H1 (cell line): ENCODE results near the gene CD151.

Source experiments
- BCL11A ChIP-seq, 2 experiments: IDR thresholded peaks; one replicate each; pipeline ENCODE4 v1.6.1; 2011; ENCODE audit warnings: low read depth in 2 of 2, low read length in 2 of 2, mild to moderate bottlenecking in 2 of 2
- EZH2 ChIP-seq: fragments of 200-600 bp; sonication (generic); IDR thresholded peaks from 2 replicates; pipeline ENCODE4 v1.7.1; 2012; ENCODE audit warnings: low read depth, mild to moderate bottlenecking, moderate library complexity, low read length, inconsistent platforms; ENCODE audit not compliant: severe bottlenecking
- NRF1 ChIP-seq: IDR thresholded peaks from 2 replicates; pipeline ENCODE4 v1.6.1; 2011; ENCODE audit warnings: mild to moderate bottlenecking, low read depth, low read length, improper control_type of control experiment
- POLR2A ChIP-seq, 2 experiments: IDR thresholded peaks; 1 replicate in 1 of 2; 2 replicates in 1 of 2; pipeline ENCODE4 v1.6.1; 2011; ENCODE audit warnings: low read depth in 2 of 2, low read length in 2 of 2, mild to moderate bottlenecking in 2 of 2; ENCODE audit errors: control extremely low read depth in 1 of 2
- SP1 ChIP-seq: IDR thresholded peaks from 2 replicates; pipeline ENCODE4 v1.6.1; 2011; ENCODE audit warnings: low read depth, low read length

DNA sequence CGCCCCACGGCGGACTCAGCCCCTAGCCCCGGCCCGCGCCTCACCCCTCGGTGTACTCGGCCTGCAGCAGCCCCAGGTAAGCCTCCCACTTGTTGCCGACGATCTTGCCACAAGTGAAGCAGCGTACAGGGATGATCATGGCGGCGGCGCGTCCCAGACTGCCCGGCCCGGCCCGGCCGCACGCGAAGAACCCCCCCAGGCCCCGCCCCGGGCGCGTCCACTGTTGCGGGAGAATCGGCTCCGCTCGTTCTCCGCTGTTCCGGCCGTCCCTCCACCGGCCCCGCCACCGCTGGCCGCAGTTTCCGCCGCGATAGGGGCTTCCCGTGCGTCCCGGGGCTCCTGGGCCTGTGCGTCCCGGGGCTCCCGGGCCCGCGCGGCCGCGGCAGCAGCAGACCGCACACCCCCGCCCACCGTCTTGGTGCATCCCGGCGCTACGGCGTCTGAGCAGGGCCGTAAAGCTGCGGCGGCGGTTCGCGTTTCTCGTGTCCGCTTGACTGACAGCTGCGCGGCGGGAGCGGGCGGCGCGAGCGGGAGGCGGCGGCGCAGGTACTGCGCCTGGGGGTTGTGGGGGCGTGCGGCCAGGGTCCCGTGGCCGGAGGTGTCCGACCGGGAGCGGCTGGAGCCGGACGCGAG lies 9.7 kb downstream of the CD151 start, which contains the start of the genes POLR2L and TSPAN4:
- TF ChIP-seq NRF1 (no peak), POLR2A (IDR thresholded peaks at IDR 0.05; ENCODE audit: control extremely low read depth in 1 of 2, low read depth in 2 of 2, low read length in 2 of 2) (peak in 1 of 2 experiments; percentile 97; a peak in 2 of 3 replicates), BCL11A (IDR thresholded peaks at IDR 0.05; ENCODE audit: low read depth in 2 of 2, low read length in 2 of 2) (no peak), EZH2 (no peak), SP1 (no peak)
